Measurements from ENCODE around the gene CFAP97D1. TPM values are rescaled to one million over a fixed set of nuclear protein-coding genes. Genes with fewer than 3 reads are reported as not detected.

CFAP97D1 gene
- total and polyA plus RNA-seq, 10 of the 15 experiments (the other 5 are each of a cell fraction or from before 2014, with no cell fraction given) = 0.13 TPM; not detected in 9

GRCh38 chr17:43758497-43759174, 21.6 kb upstream of the CFAP97D1 start, which contains the start of gene SOST:
Gene SOST, minus strand, starts transcription at chr17:43758791. Its CDS starts 50 bp downstream, at chr17:43758741.
- H2AFZ ChIP-seq (ENCODE audit: control insufficient read depth, low read depth, low read length) = no peak within 1 kb of the TSS
- POLR2A ChIA-PET = no interaction called here
- TF ChIP-seq PML (IDR thresholded peaks at IDR 0.05; ENCODE audit: low read length) (no peak), CREB1 (IDR thresholded peaks at IDR 0.05; ENCODE audit: low read depth) (no peak), ZNF592 (IDR thresholded peaks at IDR 0.05) (no peak), HCFC1 (IDR thresholded peaks at IDR 0.05; ENCODE audit: low read length) (no peak), REST (IDR thresholded peaks at IDR 0.05; ENCODE audit: low read depth, low read length) (no peak), CUX1 (IDR thresholded peaks at IDR 0.05; ENCODE audit: insufficient replicate concordance, low read depth, low read length) (no peak), NFYA (IDR thresholded peaks at IDR 0.05; ENCODE audit: borderline replicate concordance, low read depth, low read length) (no peak)

More at GRCh38 chr17:43758497-43759174, 21.6 kb upstream of the CFAP97D1 start, which contains the start of gene SOST:
- Histone ChIP-seq H3K27me3 (replicated peaks in 1 of 2; ENCODE audit: control insufficient read depth in 2 of 2, insufficient read depth in 2 of 2, low read length in 1 of 2) (peaks cover 5 to 6% of the 10 kb centered on the region in 2 experiments), H4K20me1 (ENCODE audit: control insufficient read depth, insufficient read depth) (no peaks in the 10 kb centered on the region), H3K36me3 (ENCODE audit: control insufficient read depth in 2 of 2, insufficient read depth in 2 of 2, low read length in 1 of 2) (no peaks in the 10 kb centered on the region), H3K9ac (ENCODE audit: control insufficient read depth, insufficient read depth, low read length) (no peak within 1 kb of the TSS), H3K79me2 (ENCODE audit: control insufficient read depth, insufficient read depth, low read length) (no peaks in the 10 kb centered on the region), H3K9me3 (replicated peaks; ENCODE audit: control insufficient read depth, insufficient read depth, low read length) (no peaks in the 10 kb centered on the region), H3K4me2 (ENCODE audit: control insufficient read depth, insufficient read depth) (no peak within 1 kb of the TSS), H3K4me3 (no peak within 1 kb of the TSS), H3K4me1 (ENCODE audit: control insufficient read depth, insufficient read depth, low read length) (no peaks in the 10 kb centered on the region), H3K27ac (ENCODE audit: control insufficient read depth, insufficient read depth) (no peak within 1 kb of the TSS)
- ChIA-PET SMC1A (ENCODE audit: uncharacterized antibody, unreplicated experiment) (interaction anchor here (1.0 to 7.4 kb wide), 5 partner anchors 32 to 185 kb away, joined by 3 to 171 read pairs (median 5); no protein-coding TSS in a partner anchor), RAD21 (ENCODE audit: unreplicated experiment) (interaction anchor here (1.2 to 11.0 kb wide), 5 partner anchors 45 to 184 kb away, joined by 4 to 171 read pairs (median 5); no protein-coding TSS in a partner anchor), CTCF (interaction anchor here (1.7 to 14.6 kb wide), 8 partner anchors 8 to 365 kb away, joined by 4 to 515 read pairs (median 12); no protein-coding TSS in a partner anchor)
- in situ Hi-C loops (cut with MboI) = no loop called here
- no peak for FAIRE-seq
- 44% methylated on average over 24 of the region's 24 CpGs for WGBS (ENCODE audit: insufficient coverage, insufficient replicate concordance, low lambda C conversion rate, missing lambda C conversion rate)
- BruUV-seq (replicated peaks) = no TSS peak
- intact Hi-C loops (cut with micrococcal nuclease; ENCODE audit: unreplicated experiment) = no loop called here
- no peak for DNase-seq (ENCODE audit: low read depth, low spot score)
- ATAC-seq = no peak

Data from GM12878 (cell line).